GM10266 (cell line): Measurements from ENCODE around the gene DBNDD1.

Experiments used
- DNase-seq: peaks from one replicate; pipeline ENCODE4 v3.0.0; 2012; ENCODE audit errors: extremely low spot score
- TF ChIP-seq, protein P1 (sequence below): IDR thresholded peaks from 2 replicates; pipeline ENCODE4 v1.5.1; 2012; ENCODE audit warnings: mild to moderate bottlenecking, low read depth; ENCODE audit not compliant: control insufficient read depth, insufficient read depth; ENCODE audit errors: missing control alignments

DBNDD1 gene

DNA sequence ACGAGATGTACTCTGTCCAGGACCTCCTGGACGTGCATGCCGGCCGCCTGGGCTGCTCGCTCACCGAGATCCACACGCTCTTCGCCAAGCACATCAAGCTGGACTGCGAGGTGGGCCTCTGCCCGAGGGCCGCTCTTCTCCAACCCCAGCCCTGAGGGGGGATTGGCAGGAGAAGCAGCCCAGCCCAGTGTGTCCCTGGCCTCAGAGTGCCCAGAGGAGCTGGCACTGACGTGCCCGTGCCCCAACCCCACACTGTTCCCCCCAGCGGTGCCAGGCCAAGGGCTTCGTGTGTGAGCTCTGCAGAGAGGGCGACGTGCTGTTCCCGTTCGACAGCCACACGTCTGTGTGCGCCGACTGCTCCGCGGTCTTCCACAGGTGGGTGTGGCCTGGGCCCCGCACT is 55.1 kb downstream of the DBNDD1 start:
- no peak for DNase-seq

GRCh38 chr16:89962754-89963498 is 56.3 kb downstream of the DBNDD1 start:
- no peak for DNase-seq
- TF ChIP-seq, protein P1, sequence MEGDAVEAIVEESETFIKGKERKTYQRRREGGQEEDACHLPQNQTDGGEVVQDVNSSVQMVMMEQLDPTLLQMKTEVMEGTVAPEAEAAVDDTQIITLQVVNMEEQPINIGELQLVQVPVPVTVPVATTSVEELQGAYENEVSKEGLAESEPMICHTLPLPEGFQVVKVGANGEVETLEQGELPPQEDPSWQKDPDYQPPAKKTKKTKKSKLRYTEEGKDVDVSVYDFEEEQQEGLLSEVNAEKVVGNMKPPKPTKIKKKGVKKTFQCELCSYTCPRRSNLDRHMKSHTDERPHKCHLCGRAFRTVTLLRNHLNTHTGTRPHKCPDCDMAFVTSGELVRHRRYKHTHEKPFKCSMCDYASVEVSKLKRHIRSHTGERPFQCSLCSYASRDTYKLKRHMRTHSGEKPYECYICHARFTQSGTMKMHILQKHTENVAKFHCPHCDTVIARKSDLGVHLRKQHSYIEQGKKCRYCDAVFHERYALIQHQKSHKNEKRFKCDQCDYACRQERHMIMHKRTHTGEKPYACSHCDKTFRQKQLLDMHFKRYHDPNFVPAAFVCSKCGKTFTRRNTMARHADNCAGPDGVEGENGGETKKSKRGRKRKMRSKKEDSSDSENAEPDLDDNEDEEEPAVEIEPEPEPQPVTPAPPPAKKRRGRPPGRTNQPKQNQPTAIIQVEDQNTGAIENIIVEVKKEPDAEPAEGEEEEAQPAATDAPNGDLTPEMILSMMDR: no peak

More for the DNA sequence above, 55.1 kb downstream of the DBNDD1 start:
- TF ChIP-seq, protein P1: no peak

GRCh38 chr16:89961920-89962319 is 57.3 kb downstream of the DBNDD1 start:
- no peak for DNase-seq
- TF ChIP-seq, protein P1: no peak

GRCh38 chr16:89960966-89961365 is 58.3 kb downstream of the DBNDD1 start:
- TF ChIP-seq, protein P1: no peak
- no peak for DNase-seq

DNA sequence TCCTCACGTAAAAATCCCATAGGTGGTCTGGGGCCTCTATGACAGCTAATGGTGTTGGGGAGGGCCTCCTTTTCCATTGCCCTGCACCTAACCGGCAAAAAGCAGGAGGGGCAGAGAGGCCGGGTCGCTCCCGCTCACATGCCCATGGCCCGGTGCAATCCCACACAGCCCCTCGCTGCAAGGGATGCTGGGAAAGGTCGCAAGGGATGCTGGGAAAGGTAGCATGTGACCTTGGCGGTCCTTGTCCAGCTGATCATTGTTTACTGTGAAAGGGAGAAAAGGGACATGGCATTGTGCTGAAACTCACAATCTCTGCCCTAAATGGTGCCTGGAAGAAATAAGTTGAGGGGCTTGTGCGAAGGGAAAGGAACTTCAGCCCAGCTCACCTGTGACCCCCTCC is 60.7 kb downstream of the DBNDD1 start:
- DNase-seq: no peak
- TF ChIP-seq, protein P1: no peak

DNA sequence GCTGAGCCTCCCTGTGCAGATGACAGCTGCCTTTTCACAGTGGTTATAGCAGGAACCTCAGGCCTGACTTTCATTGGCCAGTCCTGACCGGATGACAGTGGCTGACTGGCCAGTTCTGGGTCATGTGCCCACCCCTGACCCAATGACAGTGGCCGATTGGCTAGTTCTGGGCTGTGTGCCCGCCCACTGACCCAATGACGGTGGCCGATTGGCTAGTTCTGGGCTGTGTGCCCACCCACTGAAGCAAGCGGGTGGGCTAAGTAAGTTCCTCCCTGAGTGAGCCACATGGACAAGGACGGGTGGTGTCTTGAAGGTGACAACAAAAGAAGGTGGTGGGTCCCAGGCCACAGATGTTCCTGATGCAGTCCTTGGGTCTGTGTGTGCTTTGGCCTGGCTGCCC is 61.2 kb downstream of the DBNDD1 start:
- no peak for DNase-seq
- TF ChIP-seq, protein P1: no peak

- TF ChIP-seq, protein P1: no peak
Observed at GRCh38 chr16:89957216-89957785, 62.0 kb downstream of the DBNDD1 start.

More at GRCh38 chr16:89957216-89957785, 62.0 kb downstream of the DBNDD1 start:
- DNase-seq: no peak
